Measurements from ENCODE around the gene ZBTB6. TPM values are rescaled to one million over a fixed set of nuclear protein-coding genes. Genes with fewer than 3 reads are reported as not detected.

ZBTB6 gene
- total RNA-seq, 2 donors from 2014 or later = 6.5 to 10.3 TPM

- intact Hi-C loops (cut with DNase I) = no loop called here
- no peak for DNase-seq (ENCODE audit: low spot score)
- no peak overlapping the region for H3K27ac ChIP-seq
- H3K4me3 ChIP-seq = no peak overlapping the region
- H3K4me1 ChIP-seq (replicated peaks) = peaks cover 12% of the 10 kb centered on the region
- no peaks in the 10 kb centered on the region for H3K36me3 ChIP-seq
- 87% methylated on average over 3 of the region's 3 CpGs for WGBS
- no peaks in the 10 kb centered on the region for H3K27me3 ChIP-seq (replicated peaks; ENCODE audit: insufficient read depth)
- TF ChIP-seq, protein P1, sequence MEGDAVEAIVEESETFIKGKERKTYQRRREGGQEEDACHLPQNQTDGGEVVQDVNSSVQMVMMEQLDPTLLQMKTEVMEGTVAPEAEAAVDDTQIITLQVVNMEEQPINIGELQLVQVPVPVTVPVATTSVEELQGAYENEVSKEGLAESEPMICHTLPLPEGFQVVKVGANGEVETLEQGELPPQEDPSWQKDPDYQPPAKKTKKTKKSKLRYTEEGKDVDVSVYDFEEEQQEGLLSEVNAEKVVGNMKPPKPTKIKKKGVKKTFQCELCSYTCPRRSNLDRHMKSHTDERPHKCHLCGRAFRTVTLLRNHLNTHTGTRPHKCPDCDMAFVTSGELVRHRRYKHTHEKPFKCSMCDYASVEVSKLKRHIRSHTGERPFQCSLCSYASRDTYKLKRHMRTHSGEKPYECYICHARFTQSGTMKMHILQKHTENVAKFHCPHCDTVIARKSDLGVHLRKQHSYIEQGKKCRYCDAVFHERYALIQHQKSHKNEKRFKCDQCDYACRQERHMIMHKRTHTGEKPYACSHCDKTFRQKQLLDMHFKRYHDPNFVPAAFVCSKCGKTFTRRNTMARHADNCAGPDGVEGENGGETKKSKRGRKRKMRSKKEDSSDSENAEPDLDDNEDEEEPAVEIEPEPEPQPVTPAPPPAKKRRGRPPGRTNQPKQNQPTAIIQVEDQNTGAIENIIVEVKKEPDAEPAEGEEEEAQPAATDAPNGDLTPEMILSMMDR (IDR thresholded peaks at IDR 0.05) = no peak
- TF ChIP-seq POLR2A (IDR thresholded peaks at IDR 0.05) (no peak), POLR2AphosphoS5 (IDR thresholded peaks at IDR 0.05) (no peak)
- H3K9me3 ChIP-seq = no peaks in the 10 kb centered on the region
Observed at GRCh38 chr9:122950263-122950662, 37.1 kb upstream of the ZBTB6 start.

DNA sequence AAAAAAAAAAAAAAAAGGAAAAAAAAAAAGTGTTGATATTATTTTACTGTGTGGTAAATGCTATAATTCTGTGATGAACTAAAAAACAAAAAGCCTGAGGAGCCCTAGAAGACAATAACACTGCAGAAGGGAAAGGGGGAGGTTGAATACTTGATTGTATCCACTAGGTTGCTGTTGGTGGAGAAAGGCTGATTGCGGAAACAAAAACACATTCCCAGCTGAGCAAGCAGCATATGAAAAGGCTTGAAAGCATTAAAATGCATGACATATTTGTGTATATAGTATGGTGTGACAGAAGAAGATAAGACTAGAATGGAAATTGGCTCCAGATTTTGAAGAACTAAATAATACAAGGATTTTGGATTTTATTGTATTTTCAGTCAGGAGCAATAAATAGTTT, 36.6 kb upstream of the ZBTB6 start:
- no peak for DNase-seq (ENCODE audit: low spot score)
- H3K9me3 ChIP-seq = no peaks in the 10 kb centered on the region
- no peak overlapping the region for H3K4me3 ChIP-seq
- WGBS = 97% methylated on average over 1 of the region's 1 CpG
- no peaks in the 10 kb centered on the region for H3K36me3 ChIP-seq
- intact Hi-C loops (cut with DNase I) = no loop called here
- peaks cover 12% of the 10 kb centered on the region for H3K4me1 ChIP-seq (replicated peaks)
- H3K27ac ChIP-seq = no peak overlapping the region
- no peaks in the 10 kb centered on the region for H3K27me3 ChIP-seq (replicated peaks; ENCODE audit: insufficient read depth)
- TF ChIP-seq, protein P1 (IDR thresholded peaks at IDR 0.05) = no peak
- TF ChIP-seq POLR2A (IDR thresholded peaks at IDR 0.05) = no peak
- no peak for TF ChIP-seq POLR2AphosphoS5 (IDR thresholded peaks at IDR 0.05)

DNA sequence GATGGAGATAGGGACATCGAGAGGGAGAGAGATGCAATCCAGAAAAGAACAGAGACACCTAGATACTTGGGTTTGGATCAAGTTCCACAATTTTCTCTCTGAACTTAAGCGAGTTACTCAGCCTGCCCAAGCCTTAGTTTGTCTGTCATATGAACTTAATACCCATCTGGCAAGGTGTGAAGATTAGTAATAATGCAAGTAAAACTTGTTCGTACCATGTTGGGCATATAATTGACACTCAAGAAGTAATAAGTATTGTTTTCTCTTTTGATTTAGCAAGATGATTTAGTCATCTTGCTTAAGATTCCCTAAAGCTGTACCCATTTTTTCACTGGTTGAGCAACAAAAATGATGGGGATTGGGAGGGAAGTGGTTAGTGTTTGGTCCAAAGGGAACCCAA, 35.2 kb upstream of the ZBTB6 start:
- peaks cover 12% of the 10 kb centered on the region for H3K4me1 ChIP-seq (replicated peaks)
- 36% methylated on average over 3 of the region's 3 CpGs for WGBS
- no peaks in the 10 kb centered on the region for H3K9me3 ChIP-seq
- DNase-seq (ENCODE audit: low spot score) = no peak
- no peaks in the 10 kb centered on the region for H3K27me3 ChIP-seq (replicated peaks; ENCODE audit: insufficient read depth)
- H3K36me3 ChIP-seq = no peaks in the 10 kb centered on the region
- H3K27ac ChIP-seq = peak overlapping the region; percentile 7 to 13
- intact Hi-C loops (cut with DNase I) = no loop called here
- H3K4me3 ChIP-seq = no peak overlapping the region
- TF ChIP-seq, protein P1 (IDR thresholded peaks at IDR 0.05) = no peak

DNA sequence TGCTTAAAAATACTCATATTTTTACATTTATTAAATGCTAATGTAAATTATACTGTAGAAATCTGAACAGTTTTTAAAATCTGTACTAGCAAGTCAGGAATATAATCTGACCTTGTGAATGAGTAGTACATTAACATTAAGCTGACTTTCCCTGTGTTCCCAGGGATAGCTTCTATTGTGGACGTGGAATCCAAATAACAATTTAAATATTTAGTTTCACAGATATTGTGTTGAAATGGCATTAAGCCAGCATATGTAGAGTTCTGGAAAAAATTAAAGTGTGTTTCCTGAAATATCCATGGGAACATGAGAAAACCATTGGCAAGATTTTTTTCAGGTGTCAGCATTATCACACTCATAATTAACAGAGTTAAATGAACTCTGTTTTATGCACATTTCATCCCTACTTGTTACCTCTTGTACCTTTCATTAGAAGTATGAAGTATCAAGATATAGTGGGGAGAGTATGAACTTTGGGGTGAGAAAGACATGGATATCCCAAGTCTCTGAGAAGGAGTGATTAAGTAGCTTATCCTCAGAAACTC, 33.4 kb upstream of the ZBTB6 start:
- Histone ChIP-seq H3K4me1 (replicated peaks) (peaks cover 12% of the 10 kb centered on the region), H3K27ac (no peak overlapping the region), H3K4me3 (no peak overlapping the region), H3K9me3 (no peaks in the 10 kb centered on the region), H3K27me3 (replicated peaks; ENCODE audit: insufficient read depth) (no peaks in the 10 kb centered on the region), H3K36me3 (no peaks in the 10 kb centered on the region)
- WGBS = 66% methylated on average over 1 of the region's 1 CpG
- TF ChIP-seq POLR2A (IDR thresholded peaks at IDR 0.05) (no peak), POLR2AphosphoS5 (IDR thresholded peaks at IDR 0.05) (no peak)
- TF ChIP-seq, protein P1 (IDR thresholded peaks at IDR 0.05) = no peak
- intact Hi-C loops (cut with DNase I) = no loop called here
- no peak for DNase-seq (ENCODE audit: low spot score)

Data from prostate gland (tissue), 2 donors.